ENCODE data around the gene ARID1B.

DNA sequence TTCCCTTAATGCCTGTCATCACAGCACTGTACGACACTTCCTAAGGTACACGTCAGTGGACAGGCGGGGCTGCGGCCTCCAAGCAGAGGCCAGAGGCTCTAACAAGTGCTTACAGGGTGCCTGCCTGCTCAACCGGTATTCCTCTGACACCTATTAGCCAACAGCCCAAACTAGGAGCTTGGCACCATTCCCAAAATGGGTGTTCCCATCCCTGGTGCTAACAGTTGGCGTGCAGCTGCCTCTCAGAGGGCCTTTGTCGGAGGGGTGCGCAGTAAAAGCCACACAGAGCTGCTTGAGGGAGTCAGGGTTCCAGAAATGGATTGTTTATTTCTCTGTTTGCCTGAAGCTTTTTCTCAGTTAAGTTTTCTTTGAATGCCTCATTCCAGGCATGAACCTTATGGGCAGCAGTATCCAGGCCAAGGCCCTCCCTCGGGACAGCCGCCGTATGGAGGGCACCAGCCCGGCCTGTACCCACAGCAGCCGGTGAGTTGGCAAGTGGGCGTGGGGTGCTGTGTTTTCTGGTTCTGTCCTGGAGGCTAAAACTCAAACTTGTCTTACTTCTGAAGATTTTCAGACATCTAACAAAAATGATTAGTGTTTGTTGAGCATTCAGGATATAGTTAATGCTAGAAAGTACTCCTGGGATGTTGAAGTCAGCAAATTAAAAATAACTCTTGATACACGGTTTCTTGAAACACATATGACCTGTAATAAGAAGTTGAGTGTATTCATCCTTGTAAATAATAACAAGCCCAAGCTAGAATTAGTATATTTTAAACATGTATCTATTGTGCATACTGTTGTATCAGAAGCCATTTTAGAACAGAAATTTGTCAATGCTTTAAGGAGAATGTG lies 421.5 kb downstream of the ARID1B start:
- TF ChIP-seq, protein P1, sequence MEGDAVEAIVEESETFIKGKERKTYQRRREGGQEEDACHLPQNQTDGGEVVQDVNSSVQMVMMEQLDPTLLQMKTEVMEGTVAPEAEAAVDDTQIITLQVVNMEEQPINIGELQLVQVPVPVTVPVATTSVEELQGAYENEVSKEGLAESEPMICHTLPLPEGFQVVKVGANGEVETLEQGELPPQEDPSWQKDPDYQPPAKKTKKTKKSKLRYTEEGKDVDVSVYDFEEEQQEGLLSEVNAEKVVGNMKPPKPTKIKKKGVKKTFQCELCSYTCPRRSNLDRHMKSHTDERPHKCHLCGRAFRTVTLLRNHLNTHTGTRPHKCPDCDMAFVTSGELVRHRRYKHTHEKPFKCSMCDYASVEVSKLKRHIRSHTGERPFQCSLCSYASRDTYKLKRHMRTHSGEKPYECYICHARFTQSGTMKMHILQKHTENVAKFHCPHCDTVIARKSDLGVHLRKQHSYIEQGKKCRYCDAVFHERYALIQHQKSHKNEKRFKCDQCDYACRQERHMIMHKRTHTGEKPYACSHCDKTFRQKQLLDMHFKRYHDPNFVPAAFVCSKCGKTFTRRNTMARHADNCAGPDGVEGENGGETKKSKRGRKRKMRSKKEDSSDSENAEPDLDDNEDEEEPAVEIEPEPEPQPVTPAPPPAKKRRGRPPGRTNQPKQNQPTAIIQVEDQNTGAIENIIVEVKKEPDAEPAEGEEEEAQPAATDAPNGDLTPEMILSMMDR (IDR thresholded peaks at IDR 0.05): no peak
- TF ChIP-seq, protein P2, sequence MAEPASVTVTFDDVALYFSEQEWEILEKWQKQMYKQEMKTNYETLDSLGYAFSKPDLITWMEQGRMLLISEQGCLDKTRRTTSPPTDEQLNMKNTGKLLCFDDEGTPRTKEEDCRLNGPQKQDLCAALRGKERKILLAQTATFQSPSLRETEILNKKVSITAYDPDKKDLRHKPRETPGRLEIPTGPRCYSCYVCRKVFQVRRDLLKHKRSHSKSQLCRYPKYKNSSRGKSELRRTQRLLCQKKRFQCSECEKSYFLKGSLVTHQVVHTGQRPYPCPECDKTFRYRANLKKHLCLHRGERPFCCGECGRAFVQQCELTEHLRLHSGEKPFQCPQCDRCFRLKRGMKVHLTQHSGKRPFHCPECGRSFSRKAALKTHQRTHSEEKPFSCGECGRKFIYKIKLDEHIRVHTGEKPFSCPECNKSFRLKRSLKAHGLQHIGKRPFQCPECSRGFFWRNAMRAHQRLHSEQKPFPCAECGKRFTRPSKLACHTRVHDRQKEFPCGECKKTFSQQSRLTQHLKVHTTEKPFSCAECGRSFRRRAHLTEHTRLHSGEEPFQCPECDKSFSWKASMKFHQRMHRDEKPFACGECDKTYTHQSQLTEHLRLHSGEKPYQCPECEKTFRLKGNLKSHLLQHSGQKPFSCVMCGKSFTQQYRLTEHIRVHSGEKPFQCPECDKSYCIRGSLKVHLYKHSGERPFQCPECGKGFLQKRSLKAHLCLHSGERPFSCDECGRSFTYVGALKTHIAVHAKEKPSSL (CRISPR knock-in tag; conservative IDR thresholded peaks at IDR 0.05): no peak
- TF ChIP-seq GRHL2 (CRISPR knock-in tag; IDR thresholded peaks at IDR 0.05; ENCODE audit: insufficient replicate concordance, severe bottlenecking): no peak
